WTC11 (cell line): ENCODE data around the gene VPS41. TPM values are rescaled to one million over a fixed set of nuclear protein-coding genes. Genes with fewer than 3 reads are reported as not detected.

ENCODE experiments used
- ATAC-seq: fragments of 200-7000 bp; cut with Tn5 transposase; 2 replicates; pipeline ENCODE4 v1.10.0; 2021; ENCODE audit warnings: mild to moderate bottlenecking, moderate library complexity
- CTCF ChIA-PET: fragments of 300-600 bp; sonication (Branson Sonifier 250); formaldehyde crosslinking; loops from one replicate; lab custom pipeline; 2021; ENCODE audit warnings: antibody characterized with exemption; lab: Charles Lee
- POLR2A ChIA-PET: fragments of 350-600 bp; sonication (Branson Sonifier 250); formaldehyde crosslinking; loops from one replicate; lab custom pipeline; 2021; ENCODE audit warnings: antibody characterized with exemption; lab: Charles Lee
- DNase-seq: peaks from one replicate; pipeline ENCODE4 v3.0.0; 2021; ENCODE audit warnings: low spot score
- H3K27ac Mint-ChIP-seq: 2 replicates; pipeline ENCODE4 v1.8.0; 2021; ENCODE audit warnings: mixed read lengths
- H3K27me3 Mint-ChIP-seq: 2 replicates; pipeline ENCODE4 v1.8.0; 2021; ENCODE audit warnings: low read depth, mild to moderate bottlenecking, moderate library complexity, mixed read lengths
- H3K36me3 Mint-ChIP-seq: 2 replicates; pipeline ENCODE4 v1.8.0; 2021; ENCODE audit warnings: mixed read lengths
- H3K4me1 Mint-ChIP-seq: 2 replicates; pipeline ENCODE4 v1.8.0; 2022; ENCODE audit warnings: mixed read lengths
- H3K4me3 Mint-ChIP-seq: 2 replicates; pipeline ENCODE4 v1.8.0; 2021; ENCODE audit warnings: mild to moderate bottlenecking, moderate library complexity, mixed read lengths
- H3K9me3 Mint-ChIP-seq: 2 replicates; pipeline ENCODE4 v1.8.0; 2021; ENCODE audit warnings: mixed read lengths
- AFF4 ChIP-seq: sonication (generic); formaldehyde crosslinking; IDR thresholded peaks from 2 replicates; pipeline ENCODE4 v1.8.1; 2023; ENCODE audit warnings: mild to moderate bottlenecking, missing genetic modification reagents, borderline replicate concordance
- ATF1 ChIP-seq: sonication (generic); formaldehyde crosslinking; IDR thresholded peaks from 2 replicates; pipeline ENCODE4 v1.8.1; 2023; ENCODE audit warnings: mild to moderate bottlenecking, moderate library complexity, missing genetic modification reagents
- CREB1 ChIP-seq: sonication (generic); formaldehyde crosslinking; IDR thresholded peaks from 2 replicates; pipeline ENCODE4 v1.8.0; 2023; ENCODE audit warnings: mild to moderate bottlenecking, missing genetic modification reagents
- ELF4 ChIP-seq: sonication (generic); formaldehyde crosslinking; IDR thresholded peaks from 2 replicates; pipeline ENCODE4 v1.8.1; 2022; ENCODE audit warnings: low read depth, mild to moderate bottlenecking, moderate library complexity, missing genetic modification reagents
- EMX1 ChIP-seq: fragments of 250-450 bp; sonication (Bioruptor Pico); IDR thresholded peaks from 2 replicates; pipeline ENCODE4 v1.8.0; 2021; ENCODE audit warnings: mild to moderate bottlenecking
- FOXP1 ChIP-seq: sonication (generic); formaldehyde crosslinking; IDR thresholded peaks from 2 replicates; pipeline ENCODE4 v1.8.0; 2022; ENCODE audit warnings: missing genetic modification reagents, mild to moderate bottlenecking, moderate library complexity, borderline replicate concordance
- JUN ChIP-seq: sonication (generic); formaldehyde crosslinking; IDR thresholded peaks from 2 replicates; pipeline ENCODE4 v1.8.0; 2023; ENCODE audit warnings: mild to moderate bottlenecking, missing genetic modification reagents
- NFATC4 ChIP-seq: fragments of 250-450 bp; sonication (Bioruptor Pico); IDR thresholded peaks from 2 replicates; pipeline ENCODE4 v1.9.0; 2021; ENCODE audit warnings: mild to moderate bottlenecking
- NR3C1 ChIP-seq: sonication (generic); formaldehyde crosslinking; conservative IDR thresholded peaks from 2 replicates; pipeline ENCODE4 v1.8.1; 2023; ENCODE audit warnings: low read depth, mild to moderate bottlenecking, missing genetic modification reagents
- STAT6 ChIP-seq: sonication (generic); formaldehyde crosslinking; conservative IDR thresholded peaks from 2 replicates; pipeline ENCODE4 v1.8.1; 2023; ENCODE audit warnings: mild to moderate bottlenecking, low read depth, missing genetic modification reagents, moderate library complexity
- ZBTB43 ChIP-seq: sonication (generic); formaldehyde crosslinking; IDR thresholded peaks from 2 replicates; pipeline ENCODE4 v1.8.1; 2023; ENCODE audit warnings: mild to moderate bottlenecking, missing genetic modification reagents
- ZNF317 ChIP-seq: sonication (generic); formaldehyde crosslinking; IDR thresholded peaks from 2 replicates; pipeline ENCODE4 v1.8.1; 2023; ENCODE audit warnings: low read depth, mild to moderate bottlenecking, moderate library complexity, missing genetic modification reagents, borderline replicate concordance
- total RNA-seq: library from RNA; stranded (reverse); gene quantifications from 3 replicates; pipeline ENCODE4 v1.2.3, GENCODE V29; 2021
- TF ChIP-seq, protein P1 (sequence below): sonication (generic); formaldehyde crosslinking; IDR thresholded peaks from 2 replicates; pipeline ENCODE4 v1.8.1; 2022; ENCODE audit warnings: mild to moderate bottlenecking, moderate library complexity, missing genetic modification reagents
- TF ChIP-seq, protein P2 (sequence below): fragments of 250-450 bp; sonication (Bioruptor Pico); IDR thresholded peaks from 2 replicates; pipeline ENCODE4 v2.1.2; 2022; ENCODE audit warnings: mild to moderate bottlenecking, moderate library complexity
- TF ChIP-seq, protein P3 (sequence below): sonication (generic); formaldehyde crosslinking; IDR thresholded peaks from 2 replicates; pipeline ENCODE4 v1.8.0; 2022; ENCODE audit warnings: mild to moderate bottlenecking, missing genetic modification reagents
- TF ChIP-seq, protein P4 (sequence below): sonication (generic); formaldehyde crosslinking; IDR thresholded peaks from 2 replicates; pipeline ENCODE4 v1.8.0; 2023; ENCODE audit warnings: missing genetic modification reagents, mild to moderate bottlenecking, borderline replicate concordance
- TF ChIP-seq, protein P5 (sequence below): sonication (generic); formaldehyde crosslinking; IDR thresholded peaks from 2 replicates; pipeline ENCODE4 v1.8.1; 2022; ENCODE audit warnings: mild to moderate bottlenecking, missing genetic modification reagents, moderate library complexity, borderline replicate concordance

Gene VPS41
- total RNA-seq, 1 experiment from 2014 or later = 50.3 TPM

- TF ChIP-seq ZBTB43 (no peak), NR3C1 (CRISPR knock-in tag) (no peak), NFATC4 (CRISPR knock-in tag) (no peak)
These were observed 5.9 kb downstream of the VPS41 start (continued) for GRCh38 chr7:38903057-38903456.

- Mint-ChIP-seq H3K4me3 (no peak overlapping the region), H3K36me3 (peaks cover 3% of the 10 kb centered on the region), H3K27me3 (no peaks in the 10 kb centered on the region), H3K4me1 (peaks cover 13% of the 10 kb centered on the region), H3K9me3 (no peaks in the 10 kb centered on the region), H3K27ac (no peak overlapping the region)
- ChIA-PET POLR2A (no interaction called here), CTCF (no interaction called here)
- TF ChIP-seq, protein P1, sequence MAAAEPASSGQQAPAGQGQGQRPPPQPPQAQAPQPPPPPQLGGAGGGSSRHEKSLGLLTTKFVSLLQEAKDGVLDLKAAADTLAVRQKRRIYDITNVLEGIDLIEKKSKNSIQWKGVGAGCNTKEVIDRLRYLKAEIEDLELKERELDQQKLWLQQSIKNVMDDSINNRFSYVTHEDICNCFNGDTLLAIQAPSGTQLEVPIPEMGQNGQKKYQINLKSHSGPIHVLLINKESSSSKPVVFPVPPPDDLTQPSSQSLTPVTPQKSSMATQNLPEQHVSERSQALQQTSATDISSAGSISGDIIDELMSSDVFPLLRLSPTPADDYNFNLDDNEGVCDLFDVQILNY (CRISPR knock-in tag) = no peak
- TF ChIP-seq, protein P2, sequence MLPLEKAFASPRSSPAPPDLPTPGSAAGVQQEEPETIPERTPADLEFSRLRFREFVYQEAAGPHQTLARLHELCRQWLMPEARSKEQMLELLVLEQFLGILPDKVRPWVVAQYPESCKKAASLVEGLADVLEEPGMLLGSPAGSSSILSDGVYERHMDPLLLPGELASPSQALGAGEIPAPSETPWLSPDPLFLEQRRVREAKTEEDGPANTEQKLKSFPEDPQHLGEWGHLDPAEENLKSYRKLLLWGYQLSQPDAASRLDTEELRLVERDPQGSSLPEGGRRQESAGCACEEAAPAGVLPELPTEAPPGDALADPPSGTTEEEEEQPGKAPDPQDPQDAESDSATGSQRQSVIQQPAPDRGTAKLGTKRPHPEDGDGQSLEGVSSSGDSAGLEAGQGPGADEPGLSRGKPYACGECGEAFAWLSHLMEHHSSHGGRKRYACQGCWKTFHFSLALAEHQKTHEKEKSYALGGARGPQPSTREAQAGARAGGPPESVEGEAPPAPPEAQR (CRISPR knock-in tag) = no peak
- TF ChIP-seq, protein P3, sequence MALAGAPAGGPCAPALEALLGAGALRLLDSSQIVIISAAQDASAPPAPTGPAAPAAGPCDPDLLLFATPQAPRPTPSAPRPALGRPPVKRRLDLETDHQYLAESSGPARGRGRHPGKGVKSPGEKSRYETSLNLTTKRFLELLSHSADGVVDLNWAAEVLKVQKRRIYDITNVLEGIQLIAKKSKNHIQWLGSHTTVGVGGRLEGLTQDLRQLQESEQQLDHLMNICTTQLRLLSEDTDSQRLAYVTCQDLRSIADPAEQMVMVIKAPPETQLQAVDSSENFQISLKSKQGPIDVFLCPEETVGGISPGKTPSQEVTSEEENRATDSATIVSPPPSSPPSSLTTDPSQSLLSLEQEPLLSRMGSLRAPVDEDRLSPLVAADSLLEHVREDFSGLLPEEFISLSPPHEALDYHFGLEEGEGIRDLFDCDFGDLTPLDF = no peak
- TF ChIP-seq CREB1 (CRISPR knock-in tag) = no peak
- no peak for TF ChIP-seq AFF4
- TF ChIP-seq ZNF317 (CRISPR knock-in tag) = no peak
- TF ChIP-seq ELF4 (CRISPR knock-in tag) = no peak
- no peak for TF ChIP-seq JUN
- no peak for TF ChIP-seq ATF1 (CRISPR knock-in tag)
- no peak for TF ChIP-seq FOXP1 (CRISPR knock-in tag)
- no peak for TF ChIP-seq EMX1 (CRISPR knock-in tag)
- TF ChIP-seq, protein P4, sequence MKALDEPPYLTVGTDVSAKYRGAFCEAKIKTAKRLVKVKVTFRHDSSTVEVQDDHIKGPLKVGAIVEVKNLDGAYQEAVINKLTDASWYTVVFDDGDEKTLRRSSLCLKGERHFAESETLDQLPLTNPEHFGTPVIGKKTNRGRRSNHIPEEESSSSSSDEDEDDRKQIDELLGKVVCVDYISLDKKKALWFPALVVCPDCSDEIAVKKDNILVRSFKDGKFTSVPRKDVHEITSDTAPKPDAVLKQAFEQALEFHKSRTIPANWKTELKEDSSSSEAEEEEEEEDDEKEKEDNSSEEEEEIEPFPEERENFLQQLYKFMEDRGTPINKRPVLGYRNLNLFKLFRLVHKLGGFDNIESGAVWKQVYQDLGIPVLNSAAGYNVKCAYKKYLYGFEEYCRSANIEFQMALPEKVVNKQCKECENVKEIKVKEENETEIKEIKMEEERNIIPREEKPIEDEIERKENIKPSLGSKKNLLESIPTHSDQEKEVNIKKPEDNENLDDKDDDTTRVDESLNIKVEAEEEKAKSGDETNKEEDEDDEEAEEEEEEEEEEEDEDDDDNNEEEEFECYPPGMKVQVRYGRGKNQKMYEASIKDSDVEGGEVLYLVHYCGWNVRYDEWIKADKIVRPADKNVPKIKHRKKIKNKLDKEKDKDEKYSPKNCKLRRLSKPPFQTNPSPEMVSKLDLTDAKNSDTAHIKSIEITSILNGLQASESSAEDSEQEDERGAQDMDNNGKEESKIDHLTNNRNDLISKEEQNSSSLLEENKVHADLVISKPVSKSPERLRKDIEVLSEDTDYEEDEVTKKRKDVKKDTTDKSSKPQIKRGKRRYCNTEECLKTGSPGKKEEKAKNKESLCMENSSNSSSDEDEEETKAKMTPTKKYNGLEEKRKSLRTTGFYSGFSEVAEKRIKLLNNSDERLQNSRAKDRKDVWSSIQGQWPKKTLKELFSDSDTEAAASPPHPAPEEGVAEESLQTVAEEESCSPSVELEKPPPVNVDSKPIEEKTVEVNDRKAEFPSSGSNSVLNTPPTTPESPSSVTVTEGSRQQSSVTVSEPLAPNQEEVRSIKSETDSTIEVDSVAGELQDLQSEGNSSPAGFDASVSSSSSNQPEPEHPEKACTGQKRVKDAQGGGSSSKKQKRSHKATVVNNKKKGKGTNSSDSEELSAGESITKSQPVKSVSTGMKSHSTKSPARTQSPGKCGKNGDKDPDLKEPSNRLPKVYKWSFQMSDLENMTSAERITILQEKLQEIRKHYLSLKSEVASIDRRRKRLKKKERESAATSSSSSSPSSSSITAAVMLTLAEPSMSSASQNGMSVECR = no peak
- no peak for TF ChIP-seq STAT6 (CRISPR knock-in tag)
- TF ChIP-seq, protein P5, sequence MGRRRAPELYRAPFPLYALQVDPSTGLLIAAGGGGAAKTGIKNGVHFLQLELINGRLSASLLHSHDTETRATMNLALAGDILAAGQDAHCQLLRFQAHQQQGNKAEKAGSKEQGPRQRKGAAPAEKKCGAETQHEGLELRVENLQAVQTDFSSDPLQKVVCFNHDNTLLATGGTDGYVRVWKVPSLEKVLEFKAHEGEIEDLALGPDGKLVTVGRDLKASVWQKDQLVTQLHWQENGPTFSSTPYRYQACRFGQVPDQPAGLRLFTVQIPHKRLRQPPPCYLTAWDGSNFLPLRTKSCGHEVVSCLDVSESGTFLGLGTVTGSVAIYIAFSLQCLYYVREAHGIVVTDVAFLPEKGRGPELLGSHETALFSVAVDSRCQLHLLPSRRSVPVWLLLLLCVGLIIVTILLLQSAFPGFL = no peak
- ATAC-seq = peak; percentile 30; the same call in 1 of the 2 replicates
- no peak for DNase-seq
These were observed 6.5 kb downstream of the VPS41 start for GRCh38 chr7:38902449-38902848.
